Endothelial cell of umbilical vein (primary cell): Measurements from ENCODE around the gene AUTS2. TPM values are rescaled to one million over a fixed set of nuclear protein-coding genes. Genes with fewer than 3 reads are reported as not detected.

Source experiments
- BruUV-seq: library from RNA; stranded (reverse); fragments of 400-500 nt; replicated peaks from 2 replicates; lab custom pipeline; 2021; lab: Mats Ljungman, UMichigan
- CTCF ChIA-PET: fragments of 300-600, 350-600 bp; sonication (Branson Sonifier 250); formaldehyde crosslinking; loops from one replicate; lab custom pipeline; 2021; ENCODE audit warnings: antibody characterized with exemption, inconsistent platforms; lab: Charles Lee
- POLR2A ChIA-PET: fragments of 300-600, 350-600 bp; sonication (Branson Sonifier 250); formaldehyde crosslinking; loops from one replicate; lab custom pipeline; 2021; ENCODE audit warnings: antibody characterized with exemption, inconsistent platforms; lab: Charles Lee
- DNase-seq: peaks from one replicate; pipeline ENCODE4 v3.0.0-alpha.2; 2011; ENCODE audit warnings: low read depth, low spot score
- FAIRE-seq: peaks from 2 replicates; lab custom pipeline; 2011; peaks lifted over from hg19 to GRCh38; lab: Jason Lieb, UNC
- H2AFZ ChIP-seq: 2 replicates; pipeline ENCODE4 v1.6.0; 2012; ENCODE audit warnings: low read depth, low read length, control low read depth, inconsistent platforms
- H3K27ac ChIP-seq: 2 replicates; pipeline ENCODE4 v1.5.1; 2011; ENCODE audit warnings: low read depth, mild to moderate bottlenecking, control low read depth, low read length, moderate library complexity; ENCODE audit not compliant: insufficient read depth
- H3K27me3 ChIP-seq, 2 experiments: 2 replicates each; pipeline versions ENCODE4 v1.6.0 to v1.6.1; 2011; ENCODE audit warnings: low read length in 2 of 2, mixed read lengths in 1 of 2; ENCODE audit not compliant: control insufficient read depth in 2 of 2, insufficient read depth in 2 of 2
- H3K36me3 ChIP-seq, 2 experiments: 2 replicates in 1 of 2; 3 replicates in 1 of 2; pipeline ENCODE4 v1.5.1; 2011; ENCODE audit warnings: low read length in 2 of 2, mild to moderate bottlenecking in 1 of 2, moderate library complexity in 1 of 2; ENCODE audit not compliant: control insufficient read depth in 2 of 2, insufficient read depth in 2 of 2; ENCODE audit errors: extremely low read depth in 1 of 2
- H3K4me1 ChIP-seq: 3 replicates; pipeline ENCODE4 v1.5.1; 2011; ENCODE audit warnings: mild to moderate bottlenecking, low read length; ENCODE audit not compliant: control insufficient read depth, insufficient read depth; ENCODE audit errors: extremely low read depth
- H3K4me2 ChIP-seq: 2 replicates; pipeline ENCODE4 v1.6.1; 2011; ENCODE audit warnings: low read length, control low read depth, mixed read lengths; ENCODE audit not compliant: insufficient read depth
- H3K4me3 ChIP-seq, 3 experiments: fragments of 200-600 bp in 1 of 3; sonication (generic), shearing (Covaris generic) in 1 of 3; replicated peaks in 1 of 3; 2 replicates each; pipeline ENCODE4 v1.5.1; 2011 to 2016; ENCODE audit warnings: control low read depth in 3 of 3, low read length in 3 of 3, mild to moderate bottlenecking in 2 of 3, inconsistent platforms in 1 of 3, low read depth in 1 of 3, moderate library complexity in 1 of 3; ENCODE audit not compliant: insufficient read depth in 1 of 3
- H3K79me2 ChIP-seq: 2 replicates; pipeline ENCODE4 v1.6.0; 2012; ENCODE audit warnings: low read length, inconsistent platforms; ENCODE audit not compliant: control insufficient read depth, insufficient read depth
- H3K9ac ChIP-seq: replicated peaks from 2 replicates; pipeline ENCODE3; 2011; ENCODE audit warnings: low read length, control low read depth; ENCODE audit not compliant: insufficient read depth; ENCODE audit errors: extremely low read depth
- H3K9me1 ChIP-seq: replicated peaks from 3 replicates; pipeline ENCODE4 v1.6.0; 2011; ENCODE audit warnings: mild to moderate bottlenecking, low read length; ENCODE audit not compliant: control insufficient read depth, insufficient read depth; ENCODE audit errors: extremely low read depth
- H3K9me3 ChIP-seq: replicated peaks from 2 replicates; pipeline ENCODE4 v1.5.1; 2012; ENCODE audit warnings: low read length, inconsistent platforms; ENCODE audit not compliant: control insufficient read depth, insufficient read depth
- H4K20me1 ChIP-seq: replicated peaks from 2 replicates; pipeline ENCODE3; 2011; ENCODE audit warnings: mild to moderate bottlenecking, low read length; ENCODE audit not compliant: control insufficient read depth, insufficient read depth; ENCODE audit errors: extremely low read depth
- CTCF ChIP-seq, 2 donors: IDR thresholded peaks; 1 replicate in 1 of 2; 2 replicates in 1 of 2; pipeline ENCODE4 v1.5.1; 2011; ENCODE audit warnings: low read length in 2 of 2, mild to moderate bottlenecking in 2 of 2, moderate library complexity in 2 of 2, control low read depth in 1 of 2, inconsistent platforms in 1 of 2, low read depth in 1 of 2; ENCODE audit not compliant: insufficient read depth in 1 of 2; ENCODE audit errors: extremely low read depth in 1 of 2
- EZH2 ChIP-seq: IDR thresholded peaks from 2 replicates; pipeline ENCODE4 v1.6.1; 2012; ENCODE audit warnings: borderline replicate concordance, low read depth, mild to moderate bottlenecking, moderate library complexity, low read length, inconsistent platforms; ENCODE audit not compliant: severe bottlenecking
- FOS ChIP-seq: IDR thresholded peaks from 2 replicates; pipeline ENCODE4 v1.6.1; 2011; ENCODE audit warnings: mild to moderate bottlenecking, low read length, moderate library complexity, borderline replicate concordance; ENCODE audit not compliant: insufficient read depth
- JUN ChIP-seq: IDR thresholded peaks from 2 replicates; pipeline ENCODE4 v1.6.1; 2011; ENCODE audit warnings: borderline replicate concordance, low read depth; ENCODE audit not compliant: insufficient read length, insufficient read depth
- MAX ChIP-seq: IDR thresholded peaks from 2 replicates; pipeline ENCODE4 v1.6.1; 2011; ENCODE audit not compliant: insufficient read depth, insufficient read length
- MYC ChIP-seq: IDR thresholded peaks from one replicate; pipeline ENCODE4 v1.6.1; 2011; ENCODE audit warnings: mild to moderate bottlenecking, low read depth, low read length
- POLR2A ChIP-seq: IDR thresholded peaks from 2 replicates; pipeline ENCODE4 v1.6.1; 2012; ENCODE audit warnings: low read depth, mild to moderate bottlenecking, control low read depth, low read length
- POLR2AphosphoS5 ChIP-seq: IDR thresholded peaks from 2 replicates; pipeline ENCODE4 v1.6.1; 2012; ENCODE audit warnings: low read depth, mild to moderate bottlenecking, control low read depth, low read length, moderate library complexity; ENCODE audit not compliant: insufficient read depth
- dilution Hi-C: fragments of 300-500 bp; cut with MboI; formaldehyde crosslinking; loops from one replicate; pipeline ENCODE4 v1.15.0; 2019; ENCODE audit warnings: low sequenced_read_pairs; ENCODE audit not compliant: extremely low pct_ligation_motif_present
- intact Hi-C: fragments of 100-400 bp; cut with micrococcal nuclease; formaldehyde crosslinking; loops from one replicate; pipeline ENCODE4 v1.10.0; 2022
- polyA plus RNA-seq, 4 experiments: library from polyadenylated mRNA; depleted of rRNA in 3 of 4; stranded (reverse) in 3 of 4; unstranded in 1 of 4; fragments of >200 nt; gene quantifications; 2 replicates each; pipeline versions ENCODE4 v1.2.1 to v1.2.3, GENCODE V29; 2011 to 2012; ENCODE audit warnings: missing spikeins in 1 of 4
- total RNA-seq: library from RNA; stranded (reverse); gene quantifications from 2 replicates; pipeline ENCODE4 v1.2.3, GENCODE V29; 2021

Gene AUTS2
- total and polyA plus RNA-seq, 2 donors (not counting 3 experiments of a cell fraction or from before 2014, with no cell fraction given) = 0.59 to 8.0 TPM

- intact Hi-C loops = no loop called here
- H3K36me3 ChIP-seq = no peaks in the 10 kb centered on the region
- CTCF ChIA-PET = no interaction called here
These were observed 1178.4 kb downstream of the AUTS2 start for GRCh38 chr7:70776627-70777101.

More at GRCh38 chr7:70776627-70777101, 1178.4 kb downstream of the AUTS2 start:
- H3K4me2 ChIP-seq = no peak overlapping the region
- H3K9me1 ChIP-seq = no peaks in the 10 kb centered on the region
- H3K9ac ChIP-seq = no peak overlapping the region
- DNase-seq (no peak), FAIRE-seq (no peak)
- no peaks in the 10 kb centered on the region for H3K9me3 ChIP-seq
- TF ChIP-seq POLR2AphosphoS5 = no peak
- TF ChIP-seq EZH2 = no peak
- no peak for TF ChIP-seq POLR2A
- TF ChIP-seq MYC = no peak
- no peak for TF ChIP-seq JUN
- TF ChIP-seq MAX = no peak
- TF ChIP-seq FOS = no peak
- no peak for TF ChIP-seq CTCF (IDR thresholded peaks at IDR 0.05; ENCODE audit: extremely low read depth in 1 of 2, insufficient read depth in 1 of 2, low read depth in 1 of 2, low read length in 2 of 2)
- dilution Hi-C loops = no loop called here
- H3K27ac ChIP-seq = no peak overlapping the region
- H3K4me3 ChIP-seq = no peak overlapping the region
- no peaks in the 10 kb centered on the region for H3K27me3 ChIP-seq
- no peaks in the 10 kb centered on the region for H4K20me1 ChIP-seq
- POLR2A ChIA-PET = no interaction called here
- H3K4me1 ChIP-seq = no peaks in the 10 kb centered on the region
- no TSS peak for BruUV-seq
- no peaks in the 10 kb centered on the region for H3K79me2 ChIP-seq
- no peak overlapping the region for H2AFZ ChIP-seq
